ENCODE results near the gene CNDP1. TPM values are rescaled to one million over a fixed set of nuclear protein-coding genes. Genes with fewer than 3 reads are reported as not detected.

The CNDP1 gene, protein sequence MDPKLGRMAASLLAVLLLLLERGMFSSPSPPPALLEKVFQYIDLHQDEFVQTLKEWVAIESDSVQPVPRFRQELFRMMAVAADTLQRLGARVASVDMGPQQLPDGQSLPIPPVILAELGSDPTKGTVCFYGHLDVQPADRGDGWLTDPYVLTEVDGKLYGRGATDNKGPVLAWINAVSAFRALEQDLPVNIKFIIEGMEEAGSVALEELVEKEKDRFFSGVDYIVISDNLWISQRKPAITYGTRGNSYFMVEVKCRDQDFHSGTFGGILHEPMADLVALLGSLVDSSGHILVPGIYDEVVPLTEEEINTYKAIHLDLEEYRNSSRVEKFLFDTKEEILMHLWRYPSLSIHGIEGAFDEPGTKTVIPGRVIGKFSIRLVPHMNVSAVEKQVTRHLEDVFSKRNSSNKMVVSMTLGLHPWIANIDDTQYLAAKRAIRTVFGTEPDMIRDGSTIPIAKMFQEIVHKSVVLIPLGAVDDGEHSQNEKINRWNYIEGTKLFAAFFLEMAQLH
- total RNA-seq (under 1 TPM in 2 of 5 donors, not detected in 3; 0.16 to 0.76 TPM), total RNA-seq (0 to 0.61 (median 0.11) reads per million in 29 experiments)
- total RNA-seq (2013), result not detected

DNA sequence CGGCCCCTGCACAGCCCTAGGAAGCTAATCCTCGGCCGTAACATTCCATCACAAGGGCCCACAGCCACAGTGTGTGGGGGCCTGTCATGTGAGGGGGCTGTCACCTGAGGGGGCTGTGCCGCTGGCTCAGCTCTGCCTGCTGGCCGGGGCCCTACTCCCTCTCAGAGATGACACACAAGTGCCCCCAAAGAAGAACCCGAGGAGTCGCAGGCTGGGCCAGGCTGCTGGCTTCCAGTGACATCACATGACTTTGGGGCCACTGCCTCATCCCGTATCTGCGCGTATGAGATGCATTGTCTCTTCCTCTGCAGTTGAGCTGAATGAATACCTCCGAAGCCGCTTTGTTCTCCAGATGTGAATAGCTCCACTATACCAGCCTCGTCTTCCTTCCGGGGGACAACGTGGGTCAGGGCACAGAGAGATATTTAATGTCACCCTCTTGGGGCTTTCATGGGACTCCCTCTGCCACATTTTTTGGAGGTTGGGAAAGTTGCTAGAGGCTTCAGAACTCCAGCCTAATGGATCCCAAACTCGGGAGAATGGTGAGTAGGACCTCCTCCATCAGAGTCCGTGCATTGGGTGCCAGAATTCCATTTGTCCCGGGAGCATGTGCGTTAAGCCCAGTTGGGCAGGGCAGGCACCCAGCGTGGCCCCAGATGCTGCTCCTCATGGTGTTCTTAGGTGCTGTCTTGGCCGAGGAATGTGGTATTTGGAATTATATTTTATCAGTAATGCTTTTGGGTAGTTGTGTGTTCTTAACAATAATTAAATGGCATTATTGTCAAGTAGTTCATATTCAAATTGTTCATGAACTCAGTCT lies at the start of gene CNDP1:
CNDP1 (plus strand) TSS at position 351 of the 820 bp plus-strand sequence; CDS start at position 519, 168 bp downstream.
- DNase-seq, result no peak
- Mint-ChIP-seq H3K9me3 (no peaks in the 10 kb centered on the region), H3K27me3 (peaks cover 2 to 5% of the 10 kb centered on the region in 2 donors), H3K4me3 (no peak within 1 kb of the TSS), H3K4me1 (peaks cover 0 to 7% (median 3%) of the 10 kb centered on the region in 3 donors), H3K36me3 (no peaks in the 10 kb centered on the region), H3K27ac (no peak within 1 kb of the TSS)
- Histone ChIP-seq H3K27me3 (replicated peaks in 1 of 2; ENCODE audit: control insufficient read depth in 2 of 2, extremely low read depth in 1 of 2, insufficient read depth in 2 of 2, low read length in 1 of 2) (peaks cover 0 to 18% of the 10 kb centered on the region in 2 experiments), H3K4me1 (ENCODE audit: control insufficient read depth in 1 of 2, extremely low read depth in 1 of 2, insufficient read depth in 2 of 2, low read length in 2 of 2) (no peaks in the 10 kb centered on the region), H3K4me3 (ENCODE audit: control insufficient read depth in 1 of 2, extremely low read depth in 1 of 2, low read length in 1 of 2) (no peak within 1 kb of the TSS), H3K36me3 (ENCODE audit: control insufficient read depth in 2 of 2, extremely low read depth in 1 of 2, insufficient read depth in 1 of 2, low read length in 1 of 2) (no peaks in the 10 kb centered on the region), H3K9me3 (no peaks in the 10 kb centered on the region), H3K27ac (ENCODE audit: low read length) (no peak within 1 kb of the TSS)
- CTCF ChIA-PET, result interaction anchor here in 1 of 2 donors (0.5 kb wide), 1 partner anchor 161 kb away, joined by 3 read pairs; no protein-coding TSS in a partner anchor
- ATAC-seq (replicated peaks in 1 of 4), result no peak
- POLR2A ChIA-PET, result no interaction called here
- WGBS (ENCODE audit: insufficient coverage), result 82% methylated on average over 12 of the region's 21 CpGs

DNA sequence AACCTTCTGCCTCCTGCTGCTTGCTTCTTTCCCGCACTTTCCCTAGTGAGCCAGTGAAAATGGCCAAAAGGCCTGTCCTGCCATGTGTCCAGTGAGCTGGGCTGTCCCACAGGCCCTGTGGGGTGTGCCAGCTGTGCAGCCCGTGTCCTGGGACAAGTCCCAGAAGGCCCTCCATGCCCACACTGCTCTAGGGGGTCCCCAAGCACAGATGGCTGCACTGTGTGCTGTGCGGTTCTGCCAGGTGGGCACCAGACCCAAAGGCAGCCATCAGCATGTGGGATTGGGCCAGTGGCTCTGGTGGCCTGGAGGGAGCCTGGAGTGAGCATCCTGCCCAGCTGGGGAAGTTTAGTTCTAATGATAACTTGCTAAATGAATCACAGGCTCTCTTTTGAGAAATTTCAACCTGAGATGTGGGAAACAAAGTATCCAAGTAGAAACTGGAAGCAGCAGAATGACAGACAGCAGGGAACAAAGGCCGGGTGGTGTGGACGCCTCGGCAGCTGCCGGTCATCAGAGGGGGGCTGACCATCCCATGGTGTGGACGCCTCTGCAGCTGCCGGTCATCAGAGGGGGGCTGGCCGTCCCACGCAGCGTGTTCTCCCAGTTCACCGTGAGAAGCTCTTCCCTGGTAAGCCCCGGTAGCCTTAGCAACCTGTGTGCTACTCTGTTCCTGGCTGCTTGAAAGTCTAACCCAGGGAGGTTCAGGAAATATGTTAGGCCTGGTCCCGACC lies 48.0 kb upstream of the CNDP1 start:
- H3K4me1 ChIP-seq (ENCODE audit: control insufficient read depth in 1 of 2, extremely low read depth in 1 of 2, insufficient read depth in 2 of 2, low read length in 2 of 2), result peaks cover 0 to 12% of the 10 kb centered on the region in 2 experiments
- no peak for ATAC-seq (replicated peaks in 1 of 4)
- ChIA-PET CTCF (interaction anchor here (1.0 to 1.6 kb wide), 3 partner anchors 113 to 133 kb away, joined by 3 to 7 read pairs (median 5); no protein-coding TSS in a partner anchor), POLR2A (no interaction called here)
- H3K27ac Mint-ChIP-seq, result no peak overlapping the region
- H3K4me1 Mint-ChIP-seq, result peaks cover 13 to 19% (median 16%) of the 10 kb centered on the region in 3 donors
- H3K9me3 Mint-ChIP-seq, result no peaks in the 10 kb centered on the region
- no peaks in the 10 kb centered on the region for H3K36me3 ChIP-seq (ENCODE audit: control insufficient read depth in 2 of 2, extremely low read depth in 1 of 2, insufficient read depth in 1 of 2, low read length in 1 of 2)
- peaks cover 0 to 8% of the 10 kb centered on the region in 2 donors for H3K27me3 Mint-ChIP-seq
- H3K4me3 Mint-ChIP-seq, result no peak overlapping the region
- H3K9me3 ChIP-seq, result no peaks in the 10 kb centered on the region
- 92% methylated on average over 12 of the region's 15 CpGs for WGBS (ENCODE audit: insufficient coverage)
- no peak for DNase-seq
- no peak overlapping the region for H3K4me3 ChIP-seq (ENCODE audit: control insufficient read depth in 1 of 2, extremely low read depth in 1 of 2, low read length in 1 of 2)
- H3K27me3 ChIP-seq (replicated peaks in 1 of 2; ENCODE audit: control insufficient read depth in 2 of 2, extremely low read depth in 1 of 2, insufficient read depth in 2 of 2, low read length in 1 of 2), result peaks cover 0 to 17% of the 10 kb centered on the region in 2 experiments
- no peak overlapping the region for H3K27ac ChIP-seq (ENCODE audit: low read length)
- H3K36me3 Mint-ChIP-seq, result no peaks in the 10 kb centered on the region

DNA sequence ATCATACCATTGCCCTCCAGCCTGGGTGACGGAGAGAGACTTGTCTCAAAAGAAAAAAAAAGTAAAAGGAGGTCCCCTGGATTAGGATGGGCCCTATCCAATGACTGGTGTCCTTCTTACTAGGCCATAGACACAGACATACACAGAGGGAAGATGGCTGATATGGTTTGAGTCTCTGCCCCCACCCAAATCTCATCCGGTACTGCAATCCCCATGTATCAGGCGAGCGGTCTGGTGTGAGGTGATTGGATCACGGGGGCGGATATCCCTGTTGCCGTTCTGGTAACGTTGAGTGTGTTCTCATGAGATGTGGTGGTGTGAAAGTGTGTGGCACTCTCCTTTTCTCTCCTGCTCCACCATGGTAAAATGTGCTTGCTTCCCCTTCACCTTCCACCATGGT lies 45.9 kb upstream of the CNDP1 start:
- H3K27ac ChIP-seq (ENCODE audit: low read length), result no peak overlapping the region
- H3K4me1 Mint-ChIP-seq, result peaks cover 13 to 19% (median 16%) of the 10 kb centered on the region in 3 donors
- H3K4me3 Mint-ChIP-seq, result no peak overlapping the region
- no peaks in the 10 kb centered on the region for H3K36me3 ChIP-seq (ENCODE audit: control insufficient read depth in 2 of 2, extremely low read depth in 1 of 2, insufficient read depth in 1 of 2, low read length in 1 of 2)
- H3K4me1 ChIP-seq (ENCODE audit: control insufficient read depth in 1 of 2, extremely low read depth in 1 of 2, insufficient read depth in 2 of 2, low read length in 2 of 2), result peaks cover 0 to 12% of the 10 kb centered on the region in 2 experiments
- POLR2A ChIA-PET, result no interaction called here
- H3K4me3 ChIP-seq (ENCODE audit: control insufficient read depth in 1 of 2, extremely low read depth in 1 of 2, low read length in 1 of 2), result no peak overlapping the region
- no peaks in the 10 kb centered on the region for H3K36me3 Mint-ChIP-seq
- peaks cover 0 to 10% of the 10 kb centered on the region in 2 experiments for H3K27me3 ChIP-seq (replicated peaks in 1 of 2; ENCODE audit: control insufficient read depth in 2 of 2, extremely low read depth in 1 of 2, insufficient read depth in 2 of 2, low read length in 1 of 2)
- DNase-seq (no peak), ATAC-seq (replicated peaks in 1 of 4) (no peak)
- WGBS (ENCODE audit: insufficient coverage), result no CpG with 5 or more reads among the region's 8 CpGs
- H3K27ac Mint-ChIP-seq, result no peak overlapping the region
- H3K9me3 ChIP-seq, result no peaks in the 10 kb centered on the region
- no peaks in the 10 kb centered on the region for H3K9me3 Mint-ChIP-seq
- peaks cover 0 to 5% of the 10 kb centered on the region in 2 donors for H3K27me3 Mint-ChIP-seq
- CTCF ChIA-PET, result no interaction called here

DNA sequence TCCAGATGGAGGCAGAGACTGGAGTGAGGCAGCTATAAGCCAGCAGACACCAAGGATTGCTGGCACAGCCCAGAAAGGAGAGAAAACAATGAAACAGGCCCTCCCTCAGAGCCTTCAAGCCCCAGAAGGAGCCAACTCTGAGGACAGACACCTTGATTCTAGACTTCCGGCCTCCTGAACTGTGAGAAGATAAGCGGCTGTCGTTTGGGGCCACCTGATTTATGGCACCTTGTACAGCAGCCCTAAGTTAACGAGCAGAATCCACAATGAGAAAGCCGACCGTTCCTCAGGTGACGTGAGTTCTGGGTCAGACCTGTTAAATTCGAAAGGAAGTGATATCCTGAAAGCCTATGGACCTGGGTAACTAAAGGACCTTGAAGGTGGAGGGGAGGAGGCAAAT lies 45.4 kb upstream of the CNDP1 start:
- Mint-ChIP-seq H3K27ac (no peak overlapping the region), H3K9me3 (no peaks in the 10 kb centered on the region), H3K27me3 (peaks cover 0 to 5% of the 10 kb centered on the region in 2 donors), H3K36me3 (no peaks in the 10 kb centered on the region), H3K4me3 (no peak overlapping the region), H3K4me1 (peaks cover 13 to 19% (median 16%) of the 10 kb centered on the region in 3 donors)
- no peaks in the 10 kb centered on the region for H3K9me3 ChIP-seq
- CTCF ChIA-PET, result no interaction called here
- peaks cover 0 to 14% of the 10 kb centered on the region in 2 experiments for H3K4me1 ChIP-seq (ENCODE audit: control insufficient read depth in 1 of 2, extremely low read depth in 1 of 2, insufficient read depth in 2 of 2, low read length in 2 of 2)
- DNase-seq (no peak), ATAC-seq (replicated peaks in 1 of 4) (no peak)
- no peaks in the 10 kb centered on the region for H3K36me3 ChIP-seq (ENCODE audit: control insufficient read depth in 2 of 2, extremely low read depth in 1 of 2, insufficient read depth in 1 of 2, low read length in 1 of 2)
- 90% methylated on average over 8 of the region's 8 CpGs for WGBS (ENCODE audit: insufficient coverage)
- H3K27ac ChIP-seq (ENCODE audit: low read length), result no peak overlapping the region
- peaks cover 0 to 10% of the 10 kb centered on the region in 2 experiments for H3K27me3 ChIP-seq (replicated peaks in 1 of 2; ENCODE audit: control insufficient read depth in 2 of 2, extremely low read depth in 1 of 2, insufficient read depth in 2 of 2, low read length in 1 of 2)
- no peak overlapping the region for H3K4me3 ChIP-seq (ENCODE audit: control insufficient read depth in 1 of 2, extremely low read depth in 1 of 2, low read length in 1 of 2)
- POLR2A ChIA-PET, result no interaction called here

- H3K9me3 Mint-ChIP-seq, result no peaks in the 10 kb centered on the region
- 81% methylated on average over 4 of the region's 7 CpGs for WGBS (ENCODE audit: insufficient coverage)
- no peaks in the 10 kb centered on the region for H3K36me3 Mint-ChIP-seq
- DNase-seq (no peak), ATAC-seq (replicated peaks in 1 of 4) (no peak)
- H3K27me3 ChIP-seq (replicated peaks in 1 of 2; ENCODE audit: control insufficient read depth in 2 of 2, extremely low read depth in 1 of 2, insufficient read depth in 2 of 2, low read length in 1 of 2), result peaks cover 0 to 10% of the 10 kb centered on the region in 2 experiments
- no peak overlapping the region for H3K4me3 ChIP-seq (ENCODE audit: control insufficient read depth in 1 of 2, extremely low read depth in 1 of 2, low read length in 1 of 2)
- H3K9me3 ChIP-seq, result no peaks in the 10 kb centered on the region
- no peak overlapping the region for H3K27ac ChIP-seq (ENCODE audit: low read length)
- no peak overlapping the region for H3K4me3 Mint-ChIP-seq
- H3K27ac Mint-ChIP-seq, result no peak overlapping the region
- H3K4me1 Mint-ChIP-seq, result peaks cover 11 to 17% (median 12%) of the 10 kb centered on the region in 3 donors
- H3K4me1 ChIP-seq (ENCODE audit: control insufficient read depth in 1 of 2, extremely low read depth in 1 of 2, insufficient read depth in 2 of 2, low read length in 2 of 2), result peaks cover 0 to 11% of the 10 kb centered on the region in 2 experiments
- ChIA-PET CTCF (interaction anchor here (0.6 to 7.2 kb wide), 4 partner anchors 66 to 136 kb away, joined by 3 to 202 read pairs (median 49); no protein-coding TSS in a partner anchor), POLR2A (interaction anchor here (0.6 kb wide), 3 partner anchors 55 to 291 kb away, joined by 3 to 4 read pairs (median 4); no protein-coding TSS in a partner anchor)
- H3K36me3 ChIP-seq (ENCODE audit: control insufficient read depth in 2 of 2, extremely low read depth in 1 of 2, insufficient read depth in 1 of 2, low read length in 1 of 2), result no peaks in the 10 kb centered on the region
- H3K27me3 Mint-ChIP-seq, result peaks cover 0 to 5% of the 10 kb centered on the region in 2 donors
Observed at GRCh38 chr18:74489676-74490075, 44.6 kb upstream of the CNDP1 start.
